Parathyroid adenoma (tissue), 2 donors: ENCODE data around the gene EVL.

Source experiments
- H2AFZ ChIP-seq: fragments of 300-600 bp; sonication (generic); one replicate; pipeline ENCODE4 v1.7.0; 2017; ENCODE audit warnings: antibody characterized with exemption, mild to moderate bottlenecking
- H3K27ac ChIP-seq: fragments of 300-600 bp; sonication (generic); one replicate; pipeline ENCODE4 v1.7.0; 2017
- H3K27me3 ChIP-seq: fragments of 300-600 bp; sonication (generic); one replicate; pipeline ENCODE4 v1.7.0; 2017; ENCODE audit warnings: low read length; ENCODE audit not compliant: control insufficient read depth, insufficient read depth
- H3K36me3 ChIP-seq: fragments of 300-600 bp; sonication (generic); one replicate; pipeline ENCODE4 v1.7.0; 2017; ENCODE audit warnings: low read length; ENCODE audit not compliant: control insufficient read depth, insufficient read depth
- H3K4me1 ChIP-seq: fragments of 300-600 bp; sonication (generic); one replicate; pipeline ENCODE4 v1.7.0; 2017; ENCODE audit warnings: control low read depth
- H3K4me2 ChIP-seq: fragments of 300-600 bp; sonication (generic); one replicate; pipeline ENCODE4 v1.7.0; 2017; ENCODE audit warnings: low read length
- H3K4me3 ChIP-seq: fragments of 300-600 bp; sonication (generic); one replicate; pipeline ENCODE4 v1.7.0; 2017; ENCODE audit warnings: low read depth, low read length
- H3K79me2 ChIP-seq: fragments of 300-600 bp; sonication (generic); one replicate; pipeline ENCODE4 v1.7.0; 2017; ENCODE audit warnings: control low read depth
- H3K9ac ChIP-seq: fragments of 300-600 bp; sonication (generic); one replicate; pipeline ENCODE4 v1.7.0; 2017; ENCODE audit warnings: mild to moderate bottlenecking
- H3K9me3 ChIP-seq: fragments of 300-600 bp; sonication (generic); one replicate; pipeline ENCODE4 v1.7.0; 2017; ENCODE audit warnings: low read length; ENCODE audit not compliant: control insufficient read depth
- TF ChIP-seq, protein P1 (sequence below): fragments of 300-600 bp; sonication (generic); IDR thresholded peaks from one replicate; pipeline ENCODE4 v1.7.0; 2017; ENCODE audit warnings: antibody characterized with exemption, mild to moderate bottlenecking
- donor health status: primary hyperparathyroidism.

The EVL gene

DNA sequence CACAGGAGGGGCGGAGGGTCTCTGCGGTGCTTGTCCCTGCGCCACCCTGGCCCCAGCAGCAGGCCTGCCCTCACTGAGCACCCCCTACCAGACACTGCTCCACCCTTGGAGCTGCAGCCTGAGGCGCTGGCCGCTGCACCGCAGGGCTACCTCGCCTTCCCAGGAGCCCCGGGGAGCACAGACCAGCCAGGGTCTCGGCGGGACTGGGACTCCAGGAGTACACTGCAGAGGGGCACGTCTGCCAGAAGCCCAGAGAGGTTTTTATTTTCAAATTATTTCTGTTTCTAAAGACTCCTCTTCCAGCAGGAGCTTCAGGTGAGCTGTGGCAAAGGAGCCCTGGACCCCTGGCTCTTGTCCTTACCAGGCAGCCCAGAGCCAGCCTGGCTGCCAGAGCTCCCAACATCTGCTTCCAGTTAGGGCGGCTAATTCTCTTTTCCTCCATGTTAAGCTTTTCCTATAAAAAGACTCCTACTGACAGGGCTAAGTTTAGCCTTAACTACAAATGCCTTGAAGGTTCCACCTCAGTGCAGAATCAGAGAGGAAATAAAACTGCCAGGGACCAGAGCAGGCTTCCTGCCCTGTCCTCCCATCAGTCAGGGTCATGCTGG, 67.8 kb downstream of the EVL start:
- H3K9me3 ChIP-seq, result no peaks in the 10 kb centered on the region
- no peak overlapping the region for H3K9ac ChIP-seq
- no peaks in the 10 kb centered on the region for H3K4me1 ChIP-seq
- no peak overlapping the region for H3K4me2 ChIP-seq
- H3K27ac ChIP-seq, result no peak overlapping the region
- H3K27me3 ChIP-seq, result no peaks in the 10 kb centered on the region
- no peak overlapping the region for H2AFZ ChIP-seq
- no peaks in the 10 kb centered on the region for H3K79me2 ChIP-seq
- TF ChIP-seq, protein P1, sequence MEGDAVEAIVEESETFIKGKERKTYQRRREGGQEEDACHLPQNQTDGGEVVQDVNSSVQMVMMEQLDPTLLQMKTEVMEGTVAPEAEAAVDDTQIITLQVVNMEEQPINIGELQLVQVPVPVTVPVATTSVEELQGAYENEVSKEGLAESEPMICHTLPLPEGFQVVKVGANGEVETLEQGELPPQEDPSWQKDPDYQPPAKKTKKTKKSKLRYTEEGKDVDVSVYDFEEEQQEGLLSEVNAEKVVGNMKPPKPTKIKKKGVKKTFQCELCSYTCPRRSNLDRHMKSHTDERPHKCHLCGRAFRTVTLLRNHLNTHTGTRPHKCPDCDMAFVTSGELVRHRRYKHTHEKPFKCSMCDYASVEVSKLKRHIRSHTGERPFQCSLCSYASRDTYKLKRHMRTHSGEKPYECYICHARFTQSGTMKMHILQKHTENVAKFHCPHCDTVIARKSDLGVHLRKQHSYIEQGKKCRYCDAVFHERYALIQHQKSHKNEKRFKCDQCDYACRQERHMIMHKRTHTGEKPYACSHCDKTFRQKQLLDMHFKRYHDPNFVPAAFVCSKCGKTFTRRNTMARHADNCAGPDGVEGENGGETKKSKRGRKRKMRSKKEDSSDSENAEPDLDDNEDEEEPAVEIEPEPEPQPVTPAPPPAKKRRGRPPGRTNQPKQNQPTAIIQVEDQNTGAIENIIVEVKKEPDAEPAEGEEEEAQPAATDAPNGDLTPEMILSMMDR, result no peak
- H3K36me3 ChIP-seq, result no peaks in the 10 kb centered on the region
- no peak overlapping the region for H3K4me3 ChIP-seq

DNA sequence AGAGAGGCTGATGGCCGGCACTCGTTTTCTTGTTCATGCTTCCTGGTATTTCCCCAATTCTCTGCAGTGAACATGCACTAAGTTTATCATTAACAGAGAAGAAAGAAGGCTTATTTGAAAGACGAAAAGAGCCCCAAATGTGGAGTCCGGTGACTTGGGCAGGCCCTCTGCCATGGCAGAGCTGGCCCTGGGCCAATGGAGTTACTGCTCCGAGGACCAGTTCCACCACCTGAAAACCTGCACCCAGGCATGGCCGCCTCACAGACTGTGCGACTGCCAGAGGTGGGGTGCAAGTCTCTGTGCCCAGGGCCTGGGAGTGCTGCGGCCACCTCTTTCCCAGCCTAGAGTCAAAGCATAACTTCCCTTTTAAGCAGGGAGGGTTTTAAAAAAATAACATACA, 69.4 kb downstream of the EVL start:
- H3K9ac ChIP-seq, result no peak overlapping the region
- no peak overlapping the region for H2AFZ ChIP-seq
- no peaks in the 10 kb centered on the region for H3K36me3 ChIP-seq
- no peaks in the 10 kb centered on the region for H3K4me1 ChIP-seq
- H3K27ac ChIP-seq, result no peak overlapping the region
- H3K9me3 ChIP-seq, result no peaks in the 10 kb centered on the region
- H3K4me3 ChIP-seq, result no peak overlapping the region
- TF ChIP-seq, protein P1, result no peak
- H3K27me3 ChIP-seq, result no peaks in the 10 kb centered on the region
- no peaks in the 10 kb centered on the region for H3K79me2 ChIP-seq
- no peak overlapping the region for H3K4me2 ChIP-seq

DNA sequence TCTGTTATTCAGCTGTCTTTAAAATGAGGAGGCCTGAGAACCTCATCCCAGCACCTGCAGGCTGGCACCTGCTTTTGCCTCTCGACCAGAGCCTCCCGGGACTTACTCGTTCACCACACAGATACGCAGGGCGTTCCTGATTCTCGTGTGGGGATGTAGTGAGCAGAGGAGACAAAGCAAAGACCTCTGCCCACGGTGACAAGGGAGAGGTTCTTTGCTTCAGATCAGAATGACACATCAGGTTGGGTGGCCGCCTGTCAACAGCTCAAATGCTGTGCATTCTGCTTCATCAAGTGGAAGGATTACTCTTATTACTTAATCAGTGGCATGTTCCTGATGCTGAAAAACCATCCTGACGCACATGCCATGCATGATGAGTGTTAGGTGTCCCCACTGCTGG, 69.9 kb downstream of the EVL start:
- H3K4me3 ChIP-seq, result no peak overlapping the region
- H3K36me3 ChIP-seq, result no peaks in the 10 kb centered on the region
- TF ChIP-seq, protein P1, result no peak

DNA sequence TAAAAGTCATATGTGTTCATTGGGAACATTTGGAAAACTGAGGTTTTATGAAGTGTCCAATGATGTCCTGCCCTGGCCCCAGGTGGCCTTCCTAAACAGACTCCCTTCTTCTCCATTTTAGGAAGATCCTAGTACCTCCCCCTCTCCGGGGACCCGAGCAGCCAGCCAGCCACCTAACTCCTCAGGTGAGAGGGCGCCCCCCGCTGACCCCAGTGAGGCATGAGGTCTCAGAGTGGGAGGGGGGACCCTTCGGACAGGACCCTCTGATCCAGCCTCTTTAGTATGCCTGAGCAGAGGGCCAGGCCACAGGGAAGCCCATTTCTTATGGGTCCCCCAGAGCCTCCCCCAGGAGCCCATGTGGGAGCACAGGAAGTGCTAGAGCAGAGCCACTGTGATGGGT, 70.6 kb downstream of the EVL start:
- Histone ChIP-seq H3K4me3 (no peak overlapping the region), H3K9ac (no peak overlapping the region), H3K79me2 (no peaks in the 10 kb centered on the region), H3K27ac (no peak overlapping the region), H3K36me3 (no peaks in the 10 kb centered on the region), H2AFZ (no peak overlapping the region), H3K9me3 (no peaks in the 10 kb centered on the region), H3K4me1 (no peaks in the 10 kb centered on the region), H3K4me2 (no peak overlapping the region), H3K27me3 (no peaks in the 10 kb centered on the region)
- TF ChIP-seq, protein P1, result no peak

More for the DNA sequence above, 69.9 kb downstream of the EVL start:
- Histone ChIP-seq H3K79me2 (no peaks in the 10 kb centered on the region), H3K9me3 (no peaks in the 10 kb centered on the region), H3K27me3 (no peaks in the 10 kb centered on the region), H3K4me2 (no peak overlapping the region), H3K27ac (no peak overlapping the region), H3K9ac (no peak overlapping the region), H3K4me1 (no peaks in the 10 kb centered on the region), H2AFZ (no peak overlapping the region)

DNA sequence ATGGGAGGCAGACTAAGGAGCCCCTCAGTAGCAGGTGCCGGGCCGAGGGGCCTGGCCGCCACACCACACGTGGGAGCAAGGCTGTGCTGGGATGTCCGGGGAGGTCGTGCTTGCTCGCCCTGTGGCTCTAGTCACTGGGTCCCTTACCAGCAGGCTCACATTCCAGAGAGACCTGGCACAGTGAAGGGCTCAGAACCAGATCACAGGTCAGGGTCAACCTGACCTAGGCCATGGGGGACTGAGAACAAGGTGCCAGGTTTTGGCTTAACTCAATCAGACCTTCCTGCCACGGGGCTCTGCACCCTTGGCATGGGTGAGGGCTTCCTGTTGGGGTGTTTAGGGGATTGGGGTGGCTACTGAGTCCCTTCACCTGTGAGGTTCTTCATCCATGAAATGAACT, 72.0 kb downstream of the EVL start:
- Histone ChIP-seq H2AFZ (no peak overlapping the region), H3K79me2 (no peaks in the 10 kb centered on the region), H3K9me3 (no peaks in the 10 kb centered on the region), H3K4me1 (no peaks in the 10 kb centered on the region), H3K27me3 (no peaks in the 10 kb centered on the region), H3K4me2 (no peak overlapping the region), H3K27ac (no peak overlapping the region), H3K36me3 (no peaks in the 10 kb centered on the region), H3K4me3 (no peak overlapping the region), H3K9ac (no peak overlapping the region)
- TF ChIP-seq, protein P1, result no peak
